Measurements from ENCODE around the gene KDM2A. TPM values are rescaled to one million over a fixed set of nuclear protein-coding genes. Genes with fewer than 3 reads are reported as not detected.
"Not testable (repeated sequence)": the region's sequence is repeated elsewhere in the genome, so short reads cannot be mapped to it uniquely, and the experiment has no call there.

KDM2A gene
- polyA plus RNA-seq, 1 donor, result 58.5 TPM

DNA sequence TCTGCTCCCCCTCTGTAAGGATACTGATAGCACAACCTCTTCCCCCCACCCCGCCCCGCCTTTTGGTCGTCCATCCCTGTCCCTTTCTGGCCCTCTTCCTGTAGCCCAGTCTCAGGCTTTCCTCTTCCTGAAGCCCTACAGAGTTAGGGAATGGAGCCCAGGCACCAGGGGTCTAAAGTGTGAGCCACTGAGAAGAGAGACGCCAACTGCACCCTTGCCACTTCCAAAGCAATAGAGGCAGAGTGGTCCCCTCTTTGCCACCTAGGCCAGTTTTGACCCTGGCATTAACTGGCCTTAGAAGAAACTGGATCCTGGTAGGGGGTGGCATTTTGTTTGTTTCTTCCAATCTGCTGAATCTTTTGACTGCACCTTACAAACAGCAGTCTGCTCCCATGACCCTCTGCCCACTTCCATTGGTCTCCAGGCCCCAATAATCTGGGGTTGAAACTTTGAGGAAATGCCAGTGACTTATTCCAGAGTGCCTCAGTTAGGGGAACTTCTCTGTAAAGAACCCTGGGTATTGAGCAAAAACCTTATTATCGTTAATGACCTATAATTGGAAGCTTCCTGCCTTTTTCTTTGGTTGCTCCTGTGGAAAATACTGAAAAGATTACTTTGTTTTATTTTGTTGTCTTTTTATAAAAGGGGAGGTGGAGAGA is 137.5 kb downstream of the KDM2A start:
- H3K27me3 ChIP-seq (ENCODE audit: control insufficient read depth, insufficient read depth, low read length), result no peaks in the 10 kb centered on the region
- WGBS (ENCODE audit: insufficient coverage, low lambda C conversion rate), result 90% methylated on average over 1 of the region's 5 CpGs

GRCh38 chr11:67260406-67260805 is 141.3 kb downstream of the KDM2A start:
- WGBS (ENCODE audit: insufficient coverage, low lambda C conversion rate), result no CpG with 5 or more reads among the region's 6 CpGs
- Histone ChIP-seq H3K9me3 (ENCODE audit: control insufficient read depth, low read depth, low read length) (no peaks in the 10 kb centered on the region), H3K27ac (ENCODE audit: low read length) (no peak overlapping the region), H3K36me3 (ENCODE audit: control insufficient read depth, insufficient read depth, low read length) (peaks cover 22% of the 10 kb centered on the region), H3K27me3 (ENCODE audit: control insufficient read depth, insufficient read depth, low read length) (no peaks in the 10 kb centered on the region), H3K4me3 (ENCODE audit: low read length) (no peak overlapping the region), H3K4me1 (ENCODE audit: control insufficient read depth, insufficient read depth, low read length) (peaks cover 20% of the 10 kb centered on the region)
- DNase-seq, result no peak

More for the DNA sequence above, 137.5 kb downstream of the KDM2A start:
- no peak overlapping the region for H3K27ac ChIP-seq (ENCODE audit: low read length)
- H3K36me3 ChIP-seq (ENCODE audit: control insufficient read depth, insufficient read depth, low read length), result peaks cover 60% of the 10 kb centered on the region
- no peaks in the 10 kb centered on the region for H3K9me3 ChIP-seq (ENCODE audit: control insufficient read depth, low read depth, low read length)
- H3K4me3 ChIP-seq (ENCODE audit: low read length), result no peak overlapping the region
- DNase-seq, result no peak
- H3K4me1 ChIP-seq (ENCODE audit: control insufficient read depth, insufficient read depth, low read length), result peaks cover 4% of the 10 kb centered on the region

- not testable (repeated sequence) for H3K9me3 ChIP-seq (ENCODE audit: control insufficient read depth, low read depth, low read length); H3K27me3 ChIP-seq (ENCODE audit: control insufficient read depth, insufficient read depth, low read length)
- DNase-seq, result peak; percentile 59 to 72
- peak overlapping the region; percentile 39 for H3K4me3 ChIP-seq (ENCODE audit: low read length)
- peak overlapping the region; percentile 41 for H3K27ac ChIP-seq (ENCODE audit: low read length)
- WGBS (ENCODE audit: insufficient coverage, low lambda C conversion rate), result no CpG with 5 or more reads among the region's 50 CpGs
- peaks cover 23% of the 10 kb centered on the region for H3K4me1 ChIP-seq (ENCODE audit: control insufficient read depth, insufficient read depth, low read length)
- peaks cover 16% of the 10 kb centered on the region for H3K36me3 ChIP-seq (ENCODE audit: control insufficient read depth, insufficient read depth, low read length)
These were observed 142.0 kb downstream of the KDM2A start for GRCh38 chr11:67260885-67261639.

DNA sequence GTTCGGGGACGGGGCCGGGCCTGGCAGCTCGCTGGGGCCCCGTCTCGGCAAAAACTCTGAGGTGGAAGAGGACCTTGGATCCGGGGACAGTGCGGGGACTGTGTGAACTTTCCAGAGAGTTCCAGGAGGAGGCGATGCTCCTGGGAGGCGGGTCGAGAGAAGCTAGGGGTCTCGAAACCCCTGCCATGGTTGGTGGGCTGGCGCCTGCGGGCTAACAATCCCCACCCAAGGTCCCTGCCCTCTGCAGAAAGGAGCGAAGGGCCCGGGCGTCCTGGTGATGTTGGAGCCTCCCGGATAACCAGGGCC is 142.5 kb downstream of the KDM2A start:
- WGBS (ENCODE audit: insufficient coverage, low lambda C conversion rate), result no CpG with 5 or more reads among the region's 18 CpGs
- H3K4me1 ChIP-seq (ENCODE audit: control insufficient read depth, insufficient read depth, low read length), result peaks cover 23% of the 10 kb centered on the region
- H3K4me3 ChIP-seq (ENCODE audit: low read length), result no peak overlapping the region
- H3K9me3 ChIP-seq (ENCODE audit: control insufficient read depth, low read depth, low read length), result no peaks in the 10 kb centered on the region
- no peaks in the 10 kb centered on the region for H3K27me3 ChIP-seq (ENCODE audit: control insufficient read depth, insufficient read depth, low read length)
- no peak overlapping the region for H3K27ac ChIP-seq (ENCODE audit: low read length)
- no peak for DNase-seq
- peaks cover 11% of the 10 kb centered on the region for H3K36me3 ChIP-seq (ENCODE audit: control insufficient read depth, insufficient read depth, low read length)

DNA sequence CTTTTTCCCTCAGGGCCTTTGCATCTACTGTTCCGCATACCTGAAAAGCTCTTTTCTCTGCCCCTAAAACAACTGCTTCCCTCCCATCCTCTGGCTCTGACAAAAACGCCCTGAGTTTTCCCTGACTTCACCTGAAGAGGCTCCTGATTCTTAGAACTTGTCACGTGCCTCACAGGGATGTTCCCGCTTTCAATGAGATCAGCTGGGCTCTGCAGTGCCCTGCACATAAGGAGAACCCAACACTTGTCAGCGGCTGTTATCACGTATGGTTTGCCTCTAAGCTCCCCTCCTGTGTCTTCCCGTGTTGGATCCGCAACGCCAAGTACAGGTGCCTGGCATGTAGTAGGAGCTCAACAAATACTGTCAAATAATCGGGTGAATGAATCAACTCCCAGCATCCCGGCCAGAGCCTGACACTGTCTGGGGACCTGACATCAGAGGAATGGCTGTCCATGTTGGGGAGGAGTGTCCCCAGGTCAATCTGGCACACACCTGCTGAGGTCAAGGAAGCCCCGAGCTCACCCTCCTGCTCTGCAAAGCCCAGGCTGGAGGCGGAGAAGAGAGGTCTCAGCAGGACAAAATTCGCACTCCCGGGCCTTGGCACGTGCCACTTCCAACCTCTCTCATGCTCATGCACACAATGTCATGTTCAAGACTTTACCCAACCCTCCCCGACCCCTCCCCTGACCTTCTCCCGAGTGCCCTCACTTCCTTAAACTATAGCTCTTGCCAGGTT is 143.1 kb downstream of the KDM2A start:
- Histone ChIP-seq H3K27me3 (ENCODE audit: control insufficient read depth, insufficient read depth, low read length) (no peaks in the 10 kb centered on the region), H3K36me3 (ENCODE audit: control insufficient read depth, insufficient read depth, low read length) (peaks cover 5% of the 10 kb centered on the region), H3K4me1 (ENCODE audit: control insufficient read depth, insufficient read depth, low read length) (peaks cover 23% of the 10 kb centered on the region), H3K4me3 (ENCODE audit: low read length) (no peak overlapping the region), H3K27ac (ENCODE audit: low read length) (no peak overlapping the region), H3K9me3 (ENCODE audit: control insufficient read depth, low read depth, low read length) (no peaks in the 10 kb centered on the region)
- DNase-seq, result peak in 1 of 2 donors; percentile 52
- 33% methylated on average over 3 of the region's 18 CpGs for WGBS (ENCODE audit: insufficient coverage, low lambda C conversion rate)

- WGBS (ENCODE audit: insufficient coverage, low lambda C conversion rate), result 30% methylated on average over 2 of the region's 22 CpGs
- peaks cover 5% of the 10 kb centered on the region for H3K36me3 ChIP-seq (ENCODE audit: control insufficient read depth, insufficient read depth, low read length)
- no peaks in the 10 kb centered on the region for H3K9me3 ChIP-seq (ENCODE audit: control insufficient read depth, low read depth, low read length)
- peak; percentile 66 to 74 for DNase-seq
- H3K27ac ChIP-seq (ENCODE audit: low read length), result no peak overlapping the region
- H3K27me3 ChIP-seq (ENCODE audit: control insufficient read depth, insufficient read depth, low read length), result no peaks in the 10 kb centered on the region
- no peak overlapping the region for H3K4me3 ChIP-seq (ENCODE audit: low read length)
- peaks cover 27% of the 10 kb centered on the region for H3K4me1 ChIP-seq (ENCODE audit: control insufficient read depth, insufficient read depth, low read length)
These were observed 143.9 kb downstream of the KDM2A start for GRCh38 chr11:67262731-67263675.

GRCh38 chr11:67264260-67264659 is 145.2 kb downstream of the KDM2A start:
- WGBS (ENCODE audit: insufficient coverage, low lambda C conversion rate), result 100% methylated on average over 1 of the region's 5 CpGs
- DNase-seq, result no peak
- peaks cover 40% of the 10 kb centered on the region for H3K4me1 ChIP-seq (ENCODE audit: control insufficient read depth, insufficient read depth, low read length)
- no peaks in the 10 kb centered on the region for H3K27me3 ChIP-seq (ENCODE audit: control insufficient read depth, insufficient read depth, low read length)
- no peak overlapping the region for H3K4me3 ChIP-seq (ENCODE audit: low read length)
- H3K36me3 ChIP-seq (ENCODE audit: control insufficient read depth, insufficient read depth, low read length), result peaks cover 15% of the 10 kb centered on the region
- no peak overlapping the region for H3K27ac ChIP-seq (ENCODE audit: low read length)
- no peaks in the 10 kb centered on the region for H3K9me3 ChIP-seq (ENCODE audit: control insufficient read depth, low read depth, low read length)

DNA sequence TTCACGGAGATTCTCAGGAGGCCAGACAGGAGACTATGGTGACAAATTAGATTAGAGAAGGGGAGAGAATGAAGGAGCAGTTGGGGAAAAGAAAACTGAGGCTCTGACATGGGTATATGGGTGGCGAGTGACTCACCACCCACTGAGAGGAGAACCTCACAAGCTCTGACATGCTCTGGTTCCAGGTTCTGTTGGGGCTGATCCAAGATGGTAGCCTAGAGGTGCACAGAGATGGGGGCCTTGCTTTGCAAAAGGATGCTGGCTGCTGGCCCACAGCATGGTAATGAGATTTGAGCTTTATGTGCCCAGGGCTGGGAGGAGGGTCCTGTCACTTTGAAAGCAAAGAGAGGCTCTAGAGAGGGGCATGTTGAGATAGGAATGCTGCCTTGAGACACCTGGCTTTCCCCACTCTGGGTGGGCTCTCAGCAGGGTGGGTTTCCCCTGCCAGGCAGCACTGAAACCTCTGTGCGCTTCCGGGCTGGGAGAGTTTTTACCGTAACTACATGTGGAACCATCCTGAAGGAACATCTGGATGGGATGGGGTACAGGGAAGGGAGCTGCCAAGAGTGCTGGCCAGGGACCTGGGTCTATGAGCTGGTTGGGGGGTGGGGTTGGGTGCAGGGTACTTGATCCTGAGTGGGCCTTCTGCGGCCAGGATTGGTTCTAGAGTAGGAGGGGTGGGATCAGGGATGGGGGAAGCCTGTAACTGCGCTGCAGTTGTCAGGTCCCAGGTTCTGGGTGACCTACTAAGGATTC is 146.0 kb downstream of the KDM2A start:
- WGBS (ENCODE audit: insufficient coverage, low lambda C conversion rate), result 100% methylated on average over 1 of the region's 7 CpGs
- H3K4me3 ChIP-seq (ENCODE audit: low read length), result no peak overlapping the region
- no peak for DNase-seq
- peaks cover 21% of the 10 kb centered on the region for H3K36me3 ChIP-seq (ENCODE audit: control insufficient read depth, insufficient read depth, low read length)
- H3K27ac ChIP-seq (ENCODE audit: low read length), result no peak overlapping the region
- no peaks in the 10 kb centered on the region for H3K27me3 ChIP-seq (ENCODE audit: control insufficient read depth, insufficient read depth, low read length)
- H3K9me3 ChIP-seq (ENCODE audit: control insufficient read depth, low read depth, low read length), result no peaks in the 10 kb centered on the region
- H3K4me1 ChIP-seq (ENCODE audit: control insufficient read depth, insufficient read depth, low read length), result peaks cover 48% of the 10 kb centered on the region

- Histone ChIP-seq H3K9me3 (ENCODE audit: control insufficient read depth, low read depth, low read length) (no peaks in the 10 kb centered on the region), H3K36me3 (ENCODE audit: control insufficient read depth, insufficient read depth, low read length) (peaks cover 23% of the 10 kb centered on the region), H3K4me1 (ENCODE audit: control insufficient read depth, insufficient read depth, low read length) (peaks cover 56% of the 10 kb centered on the region), H3K27me3 (ENCODE audit: control insufficient read depth, insufficient read depth, low read length) (no peaks in the 10 kb centered on the region), H3K4me3 (ENCODE audit: low read length) (no peak overlapping the region), H3K27ac (ENCODE audit: low read length) (no peak overlapping the region)
- WGBS (ENCODE audit: insufficient coverage, low lambda C conversion rate), result no CpG with 5 or more reads among the region's 54 CpGs
- DNase-seq, result peak; percentile 59 to 68
These were observed 146.8 kb downstream of the KDM2A start for GRCh38 chr11:67265633-67266448.
